WTC11 (cell line): Measurements from ENCODE around the gene AMHR2. TPM values are rescaled to one million over a fixed set of nuclear protein-coding genes. Genes with fewer than 3 reads are reported as not detected.
A peak's percentile ranks its signal among the peaks of the same experiment; 100 is the strongest.

Source experiments
- ATAC-seq: fragments of 200-7000 bp; cut with Tn5 transposase; 2 replicates; pipeline ENCODE4 v1.10.0; 2021; ENCODE audit warnings: mild to moderate bottlenecking, moderate library complexity
- CTCF ChIA-PET: fragments of 300-600 bp; sonication (Branson Sonifier 250); formaldehyde crosslinking; loops from one replicate; lab custom pipeline; 2021; ENCODE audit warnings: antibody characterized with exemption; lab: Charles Lee
- POLR2A ChIA-PET: fragments of 350-600 bp; sonication (Branson Sonifier 250); formaldehyde crosslinking; loops from one replicate; lab custom pipeline; 2021; ENCODE audit warnings: antibody characterized with exemption; lab: Charles Lee
- DNase-seq: peaks from one replicate; pipeline ENCODE4 v3.0.0; 2021; ENCODE audit warnings: low spot score
- H3K27ac Mint-ChIP-seq: 2 replicates; pipeline ENCODE4 v1.8.0; 2021; ENCODE audit warnings: mixed read lengths
- H3K27me3 Mint-ChIP-seq: 2 replicates; pipeline ENCODE4 v1.8.0; 2021; ENCODE audit warnings: low read depth, mild to moderate bottlenecking, moderate library complexity, mixed read lengths
- H3K36me3 Mint-ChIP-seq: 2 replicates; pipeline ENCODE4 v1.8.0; 2021; ENCODE audit warnings: mixed read lengths
- H3K4me1 Mint-ChIP-seq: 2 replicates; pipeline ENCODE4 v1.8.0; 2022; ENCODE audit warnings: mixed read lengths
- H3K4me3 Mint-ChIP-seq: 2 replicates; pipeline ENCODE4 v1.8.0; 2021; ENCODE audit warnings: mild to moderate bottlenecking, moderate library complexity, mixed read lengths
- H3K9me3 Mint-ChIP-seq: 2 replicates; pipeline ENCODE4 v1.8.0; 2021; ENCODE audit warnings: mixed read lengths
- E2F1 ChIP-seq: sonication (generic); formaldehyde crosslinking; IDR thresholded peaks from 2 replicates; pipeline ENCODE4 v1.8.0; 2022; ENCODE audit warnings: mild to moderate bottlenecking, missing genetic modification reagents
- ELF4 ChIP-seq: sonication (generic); formaldehyde crosslinking; IDR thresholded peaks from 2 replicates; pipeline ENCODE4 v1.8.1; 2022; ENCODE audit warnings: low read depth, mild to moderate bottlenecking, moderate library complexity, missing genetic modification reagents
- ESRRA ChIP-seq: sonication (generic); formaldehyde crosslinking; IDR thresholded peaks from 2 replicates; pipeline ENCODE4 v1.8.1; 2022; ENCODE audit warnings: mild to moderate bottlenecking, missing genetic modification reagents, borderline replicate concordance
- ETV6 ChIP-seq: sonication (generic); formaldehyde crosslinking; IDR thresholded peaks from 2 replicates; pipeline ENCODE4 v1.8.1; 2022; ENCODE audit warnings: mild to moderate bottlenecking, missing genetic modification reagents
- FOXJ3 ChIP-seq: sonication (generic); formaldehyde crosslinking; IDR thresholded peaks from 2 replicates; pipeline ENCODE4 v1.9.0; 2021; ENCODE audit warnings: missing genetic modification reagents, mild to moderate bottlenecking, borderline replicate concordance
- HMGXB4 ChIP-seq: sonication (generic); formaldehyde crosslinking; IDR thresholded peaks from 2 replicates; pipeline ENCODE4 v1.8.1; 2023; ENCODE audit warnings: mild to moderate bottlenecking, moderate library complexity, missing genetic modification reagents
- JAZF1 ChIP-seq: fragments of 250-450 bp; sonication (Bioruptor Pico); IDR thresholded peaks from 2 replicates; pipeline ENCODE4 v1.9.0; 2021; ENCODE audit warnings: moderate library complexity, mild to moderate bottlenecking, inconsistent platforms
- JUN ChIP-seq: sonication (generic); formaldehyde crosslinking; IDR thresholded peaks from 2 replicates; pipeline ENCODE4 v1.8.0; 2023; ENCODE audit warnings: mild to moderate bottlenecking, missing genetic modification reagents
- MYBL2 ChIP-seq: sonication (generic); formaldehyde crosslinking; IDR thresholded peaks from 2 replicates; pipeline ENCODE4 v1.8.1; 2023; ENCODE audit warnings: mild to moderate bottlenecking, moderate library complexity, missing genetic modification reagents
- NFATC4 ChIP-seq: fragments of 250-450 bp; sonication (Bioruptor Pico); IDR thresholded peaks from 2 replicates; pipeline ENCODE4 v1.9.0; 2021; ENCODE audit warnings: mild to moderate bottlenecking
- NFE2L1 ChIP-seq: sonication (generic); formaldehyde crosslinking; IDR thresholded peaks from 2 replicates; pipeline ENCODE4 v1.8.1; 2023; ENCODE audit warnings: missing genetic modification reagents
- STAT6 ChIP-seq: sonication (generic); formaldehyde crosslinking; conservative IDR thresholded peaks from 2 replicates; pipeline ENCODE4 v1.8.1; 2023; ENCODE audit warnings: mild to moderate bottlenecking, low read depth, missing genetic modification reagents, moderate library complexity
- TCF7 ChIP-seq: sonication (generic); formaldehyde crosslinking; IDR thresholded peaks from 2 replicates; pipeline ENCODE4 v1.8.0; 2022; ENCODE audit warnings: mild to moderate bottlenecking, low read depth, missing genetic modification reagents, moderate library complexity
- ZNF121 ChIP-seq: sonication (generic); formaldehyde crosslinking; IDR thresholded peaks from 2 replicates; pipeline ENCODE4 v1.8.0; 2023; ENCODE audit warnings: missing genetic modification reagents
- ZNF138 ChIP-seq: sonication (generic); formaldehyde crosslinking; conservative IDR thresholded peaks from 2 replicates; pipeline ENCODE4 v1.8.1; 2022; ENCODE audit warnings: mild to moderate bottlenecking, moderate library complexity, missing genetic modification reagents
- ZNF219 ChIP-seq: sonication (generic); formaldehyde crosslinking; IDR thresholded peaks from 2 replicates; pipeline ENCODE4 v1.8.0; 2023; ENCODE audit warnings: missing genetic modification reagents, mild to moderate bottlenecking, borderline replicate concordance
- ZNF232 ChIP-seq: sonication (generic); formaldehyde crosslinking; IDR thresholded peaks from 2 replicates; pipeline ENCODE4 v1.8.0; 2022; ENCODE audit warnings: mild to moderate bottlenecking, missing genetic modification reagents
- ZNF317 ChIP-seq: sonication (generic); formaldehyde crosslinking; IDR thresholded peaks from 2 replicates; pipeline ENCODE4 v1.8.1; 2023; ENCODE audit warnings: low read depth, mild to moderate bottlenecking, moderate library complexity, missing genetic modification reagents, borderline replicate concordance
- ZNF416 ChIP-seq: fragments of 250-450 bp; sonication (Bioruptor Pico); IDR thresholded peaks from 2 replicates; pipeline ENCODE4 v1.9.0; 2021; ENCODE audit warnings: mild to moderate bottlenecking, inconsistent platforms
- ZNF512 ChIP-seq: sonication (generic); formaldehyde crosslinking; IDR thresholded peaks from 2 replicates; pipeline ENCODE4 v1.8.1; 2022; ENCODE audit warnings: missing genetic modification reagents, borderline replicate concordance
- total RNA-seq: library from RNA; stranded (reverse); gene quantifications from 3 replicates; pipeline ENCODE4 v1.2.3, GENCODE V29; 2021
- TF ChIP-seq, protein P1 (sequence below): sonication (generic); formaldehyde crosslinking; IDR thresholded peaks from 2 replicates; pipeline ENCODE4 v1.8.1; 2023; ENCODE audit warnings: mild to moderate bottlenecking, missing genetic modification reagents
- TF ChIP-seq, protein P2 (sequence below): sonication (generic); formaldehyde crosslinking; IDR thresholded peaks from 2 replicates; pipeline ENCODE4 v1.8.0; 2023; ENCODE audit warnings: missing genetic modification reagents

AMHR2 gene
- total RNA-seq, 1 experiment from 2014 or later, result not detected

GRCh38 chr12:53479331-53479730 is 55.7 kb downstream of the AMHR2 start (continued):
- no peak for TF ChIP-seq ZNF416
- no peak for TF ChIP-seq ETV6 (CRISPR knock-in tag)
- TF ChIP-seq TCF7, result no peak
- no peak for TF ChIP-seq ZNF219

GRCh38 chr12:53480491-53481442 is 57.1 kb downstream of the AMHR2 start:
- Mint-ChIP-seq H3K4me1 (peaks cover 30% of the 10 kb centered on the region), H3K27ac (peak overlapping the region; percentile 72), H3K36me3 (peaks cover 70% of the 10 kb centered on the region), H3K9me3 (no peaks in the 10 kb centered on the region), H3K27me3 (no peaks in the 10 kb centered on the region), H3K4me3 (no peak overlapping the region)
- POLR2A ChIA-PET, result interaction anchor here (1.0 to 2.7 kb wide), 3 partner anchors 12 to 19 kb away, joined by 3 to 23 read pairs (median 9); no protein-coding TSS in a partner anchor
- TF ChIP-seq HMGXB4 (CRISPR knock-in tag) (no peak), JUN (CRISPR knock-in tag) (no peak), MYBL2 (CRISPR knock-in tag) (no peak), ZNF512 (CRISPR knock-in tag) (no peak), ZNF138 (CRISPR knock-in tag) (no peak), JAZF1 (CRISPR knock-in tag) (no peak), STAT6 (CRISPR knock-in tag) (no peak), ZNF121 (CRISPR knock-in tag) (no peak), FOXJ3 (CRISPR knock-in tag) (no peak), ELF4 (CRISPR knock-in tag) (no peak), ZNF232 (CRISPR knock-in tag) (no peak), NFE2L1 (CRISPR knock-in tag) (no peak), NFATC4 (no peak), E2F1 (CRISPR knock-in tag) (no peak), ZNF317 (no peak), ESRRA (CRISPR knock-in tag) (no peak)
- TF ChIP-seq, protein P1, sequence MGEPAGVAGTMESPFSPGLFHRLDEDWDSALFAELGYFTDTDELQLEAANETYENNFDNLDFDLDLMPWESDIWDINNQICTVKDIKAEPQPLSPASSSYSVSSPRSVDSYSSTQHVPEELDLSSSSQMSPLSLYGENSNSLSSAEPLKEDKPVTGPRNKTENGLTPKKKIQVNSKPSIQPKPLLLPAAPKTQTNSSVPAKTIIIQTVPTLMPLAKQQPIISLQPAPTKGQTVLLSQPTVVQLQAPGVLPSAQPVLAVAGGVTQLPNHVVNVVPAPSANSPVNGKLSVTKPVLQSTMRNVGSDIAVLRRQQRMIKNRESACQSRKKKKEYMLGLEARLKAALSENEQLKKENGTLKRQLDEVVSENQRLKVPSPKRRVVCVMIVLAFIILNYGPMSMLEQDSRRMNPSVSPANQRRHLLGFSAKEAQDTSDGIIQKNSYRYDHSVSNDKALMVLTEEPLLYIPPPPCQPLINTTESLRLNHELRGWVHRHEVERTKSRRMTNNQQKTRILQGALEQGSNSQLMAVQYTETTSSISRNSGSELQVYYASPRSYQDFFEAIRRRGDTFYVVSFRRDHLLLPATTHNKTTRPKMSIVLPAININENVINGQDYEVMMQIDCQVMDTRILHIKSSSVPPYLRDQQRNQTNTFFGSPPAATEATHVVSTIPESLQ (CRISPR knock-in tag), result no peak
- TF ChIP-seq, protein P2, sequence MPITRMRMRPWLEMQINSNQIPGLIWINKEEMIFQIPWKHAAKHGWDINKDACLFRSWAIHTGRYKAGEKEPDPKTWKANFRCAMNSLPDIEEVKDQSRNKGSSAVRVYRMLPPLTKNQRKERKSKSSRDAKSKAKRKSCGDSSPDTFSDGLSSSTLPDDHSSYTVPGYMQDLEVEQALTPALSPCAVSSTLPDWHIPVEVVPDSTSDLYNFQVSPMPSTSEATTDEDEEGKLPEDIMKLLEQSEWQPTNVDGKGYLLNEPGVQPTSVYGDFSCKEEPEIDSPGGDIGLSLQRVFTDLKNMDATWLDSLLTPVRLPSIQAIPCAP (CRISPR knock-in tag), result no peak
- no peak for ATAC-seq
- DNase-seq, result no peak
- CTCF ChIA-PET, result interaction anchor here (0.7 to 8.1 kb wide), 11 partner anchors 7 to 159 kb away, joined by 3 to 99 read pairs (median 8); partner anchors contain the start of genes AAAS, MAP3K12, NPFF and TARBP2
